ENCODE results near the gene FOXL2. TPM values are rescaled to one million over a fixed set of nuclear protein-coding genes. Genes with fewer than 3 reads are reported as not detected.

Gene FOXL2
- polyA plus RNA-seq, 1 experiment, result 0.07 TPM

DNA sequence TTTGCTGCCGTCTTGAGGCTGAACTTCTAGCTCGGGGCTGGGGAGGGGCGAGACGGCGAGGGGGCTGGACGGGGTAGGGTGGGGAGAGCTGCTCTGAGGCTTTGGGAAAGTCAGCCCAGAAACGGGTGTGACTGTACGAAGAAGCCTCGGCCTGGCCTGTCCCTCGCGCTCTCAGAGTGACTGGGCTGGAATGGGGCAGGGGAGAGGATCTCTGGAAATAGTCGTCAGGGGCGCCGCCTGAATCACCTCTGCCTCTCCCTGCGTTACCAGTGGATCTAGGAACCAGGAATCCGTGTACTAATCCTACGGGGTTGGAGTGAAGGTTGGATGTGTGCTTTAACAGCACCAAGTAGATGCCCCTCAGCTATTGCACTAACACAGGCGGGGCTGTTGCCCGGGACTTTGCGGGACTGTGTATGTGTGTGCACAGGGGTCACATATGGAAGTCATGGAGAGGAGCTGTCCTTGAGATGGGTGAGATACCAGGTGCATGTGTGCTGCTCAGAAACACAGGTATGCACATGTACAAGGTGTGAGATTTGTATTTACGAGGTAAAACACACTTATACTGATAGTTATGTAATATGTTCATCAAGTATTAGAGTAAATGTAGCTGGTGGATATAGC lies 671 bp upstream of the FOXL2 start:
- Histone ChIP-seq H3K9me3 (ENCODE audit: control insufficient read depth, insufficient read depth, low read length) (peaks cover 14% of the 10 kb centered on the region; the same call in 1 of the 2 replicates), H3K27me3 (ENCODE audit: control insufficient read depth, insufficient read depth, low read length) (peaks cover 91% of the 10 kb centered on the region), H3K4me3 (ENCODE audit: low read depth, low read length) (peak overlapping the region; percentile 47; the same call in 1 of the 2 replicates), H3K27ac (ENCODE audit: low read depth, low read length) (no peak overlapping the region)
- POLR2A ChIA-PET, result interaction anchor here (0.6 to 0.9 kb wide), 2 partner anchors 24 to 348 kb away, joined by 3 to 6 read pairs; no protein-coding TSS in a partner anchor
- DNase-seq (ENCODE audit: low read depth, low spot score), result no peak
- TF ChIP-seq, protein P1, sequence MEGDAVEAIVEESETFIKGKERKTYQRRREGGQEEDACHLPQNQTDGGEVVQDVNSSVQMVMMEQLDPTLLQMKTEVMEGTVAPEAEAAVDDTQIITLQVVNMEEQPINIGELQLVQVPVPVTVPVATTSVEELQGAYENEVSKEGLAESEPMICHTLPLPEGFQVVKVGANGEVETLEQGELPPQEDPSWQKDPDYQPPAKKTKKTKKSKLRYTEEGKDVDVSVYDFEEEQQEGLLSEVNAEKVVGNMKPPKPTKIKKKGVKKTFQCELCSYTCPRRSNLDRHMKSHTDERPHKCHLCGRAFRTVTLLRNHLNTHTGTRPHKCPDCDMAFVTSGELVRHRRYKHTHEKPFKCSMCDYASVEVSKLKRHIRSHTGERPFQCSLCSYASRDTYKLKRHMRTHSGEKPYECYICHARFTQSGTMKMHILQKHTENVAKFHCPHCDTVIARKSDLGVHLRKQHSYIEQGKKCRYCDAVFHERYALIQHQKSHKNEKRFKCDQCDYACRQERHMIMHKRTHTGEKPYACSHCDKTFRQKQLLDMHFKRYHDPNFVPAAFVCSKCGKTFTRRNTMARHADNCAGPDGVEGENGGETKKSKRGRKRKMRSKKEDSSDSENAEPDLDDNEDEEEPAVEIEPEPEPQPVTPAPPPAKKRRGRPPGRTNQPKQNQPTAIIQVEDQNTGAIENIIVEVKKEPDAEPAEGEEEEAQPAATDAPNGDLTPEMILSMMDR (IDR thresholded peaks at IDR 0.05; ENCODE audit: low read depth, low read length), result no peak
- CTCF ChIA-PET, result interaction anchor here (0.6 to 4.5 kb wide), 6 partner anchors 12 to 477 kb away, joined by 3 to 25 read pairs (median 4); no protein-coding TSS in a partner anchor

DNA sequence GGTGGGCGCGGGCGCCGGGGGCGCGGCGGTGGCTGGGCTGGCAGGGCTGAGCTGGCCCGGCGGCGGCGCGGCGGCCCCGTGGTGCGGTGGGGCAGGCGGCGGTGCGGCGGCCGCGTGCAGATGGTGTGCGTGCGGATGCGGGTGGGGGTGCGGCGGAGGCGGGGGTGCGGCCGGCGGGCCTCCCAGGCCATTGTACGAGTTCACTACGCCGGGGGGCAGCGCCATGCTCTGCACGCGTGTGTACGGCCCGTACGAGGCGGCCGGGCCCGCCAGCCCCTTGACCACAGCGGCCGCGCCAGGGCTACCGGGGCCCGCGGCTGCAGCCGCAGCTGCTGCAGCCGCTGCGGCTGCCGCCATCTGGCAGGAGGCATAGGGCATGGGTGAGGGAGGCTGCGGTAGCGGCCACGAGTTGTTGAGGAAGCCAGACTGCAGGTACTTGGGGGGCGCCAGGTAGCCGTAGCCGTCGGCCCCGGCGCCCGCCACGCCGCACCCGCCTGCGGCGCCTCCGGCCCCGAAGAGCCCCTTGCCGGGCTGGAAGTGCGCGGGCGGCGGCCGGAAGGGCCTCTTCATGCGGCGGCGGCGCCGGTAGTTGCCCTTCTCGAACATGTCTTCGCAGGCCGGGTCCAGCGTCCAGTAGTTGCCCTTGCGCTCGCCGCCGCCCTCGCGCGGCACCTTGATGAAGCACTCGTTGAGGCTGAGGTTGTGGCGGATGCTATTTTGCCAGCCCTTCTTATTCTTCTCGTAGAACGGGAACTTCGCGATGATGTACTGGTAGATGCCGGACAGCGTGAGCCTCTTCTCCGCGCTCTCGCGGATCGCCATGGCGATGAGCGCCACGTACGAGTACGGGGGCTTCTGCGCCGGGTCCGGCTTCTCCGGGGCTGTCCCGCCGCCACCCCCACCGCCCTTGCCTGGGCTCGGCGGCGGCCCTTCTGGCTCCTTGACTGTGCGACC lies 951 bp downstream of the FOXL2 start:
- POLR2A ChIA-PET, result no interaction called here
- TF ChIP-seq, protein P1 (IDR thresholded peaks at IDR 0.05; ENCODE audit: low read depth, low read length), result 0 out of 2 replicates have a peak, but pooled peaks have one; percentile 15
- DNase-seq (ENCODE audit: low read depth, low spot score), result no peak
- Histone ChIP-seq H3K4me3 (ENCODE audit: low read depth, low read length) (peak overlapping the region; percentile 47; the same call in 1 of the 2 replicates), H3K27ac (ENCODE audit: low read depth, low read length) (no peak overlapping the region), H3K27me3 (ENCODE audit: control insufficient read depth, insufficient read depth, low read length) (peaks cover 94% of the 10 kb centered on the region), H3K9me3 (ENCODE audit: control insufficient read depth, insufficient read depth, low read length) (peaks cover 14% of the 10 kb centered on the region; the same call in 1 of the 2 replicates)
- CTCF ChIA-PET, result interaction anchor here (0.6 to 4.5 kb wide), 5 partner anchors 10 to 986 kb away, joined by 3 to 25 read pairs (median 4); partner anchors contain the start of gene MRPS22

DNA sequence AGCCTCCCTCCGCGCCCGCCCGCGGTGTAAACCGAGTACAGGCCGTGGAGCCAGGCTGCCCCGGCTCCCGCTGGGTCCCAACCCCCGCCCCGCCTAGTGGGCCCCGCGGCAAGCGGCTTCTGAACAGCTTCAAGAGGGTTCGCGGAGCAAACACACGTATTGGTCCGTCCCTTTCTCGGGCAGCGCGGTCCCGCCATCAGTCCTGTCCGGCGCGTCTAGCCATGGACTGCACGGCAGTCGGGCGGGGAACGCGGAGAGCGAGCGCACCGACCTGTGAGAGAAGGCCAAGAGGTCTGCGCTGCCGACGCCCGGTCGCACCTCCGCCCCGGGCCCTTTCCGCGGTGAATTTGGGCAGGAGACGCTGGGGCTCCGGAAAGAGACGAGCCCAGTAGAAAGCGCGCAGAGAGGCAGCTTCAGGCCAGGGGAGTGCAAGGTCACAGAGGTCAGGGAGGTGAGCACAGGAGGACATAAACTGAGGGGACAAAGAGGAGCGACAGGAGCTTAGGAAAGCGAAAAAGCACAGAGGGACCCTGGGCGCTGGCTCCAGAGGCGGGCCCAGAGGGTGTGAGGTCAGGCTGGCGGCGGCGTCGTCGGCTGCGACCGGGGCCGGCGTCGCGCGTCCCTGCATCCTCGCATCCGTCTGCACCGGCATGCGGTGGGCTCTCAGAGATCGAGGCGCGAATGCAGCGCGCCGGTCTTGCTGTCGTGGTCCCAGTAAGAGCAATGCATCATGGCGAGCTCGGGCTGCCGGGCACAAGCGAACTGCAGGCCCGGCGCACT lies 1.8 kb downstream of the FOXL2 start:
- H3K4me3 ChIP-seq (ENCODE audit: low read depth, low read length), result no peak overlapping the region
- peaks cover 93% of the 10 kb centered on the region for H3K27me3 ChIP-seq (ENCODE audit: control insufficient read depth, insufficient read depth, low read length)
- CTCF ChIA-PET, result interaction anchor here (1.4 to 4.5 kb wide), 3 partner anchors 9 to 29 kb away, joined by 4 to 25 read pairs (median 9); no protein-coding TSS in a partner anchor
- TF ChIP-seq, protein P1 (IDR thresholded peaks at IDR 0.05; ENCODE audit: low read depth, low read length), result no peak
- DNase-seq (ENCODE audit: low read depth, low spot score), result no peak
- H3K9me3 ChIP-seq (ENCODE audit: control insufficient read depth, insufficient read depth, low read length), result peaks cover 14% of the 10 kb centered on the region; the same call in 1 of the 2 replicates
- POLR2A ChIA-PET, result no interaction called here
- no peak overlapping the region for H3K27ac ChIP-seq (ENCODE audit: low read depth, low read length)

GRCh38 chr3:138944654-138944928 lies 2.3 kb downstream of the FOXL2 start:
- Histone ChIP-seq H3K27me3 (ENCODE audit: control insufficient read depth, insufficient read depth, low read length) (peaks cover 93% of the 10 kb centered on the region), H3K27ac (ENCODE audit: low read depth, low read length) (no peak overlapping the region), H3K9me3 (ENCODE audit: control insufficient read depth, insufficient read depth, low read length) (peaks cover 14% of the 10 kb centered on the region; the same call in 1 of the 2 replicates), H3K4me3 (ENCODE audit: low read depth, low read length) (no peak overlapping the region)
- TF ChIP-seq, protein P1 (IDR thresholded peaks at IDR 0.05; ENCODE audit: low read depth, low read length), result no peak
- CTCF ChIA-PET, result interaction anchor here (0.6 to 1.9 kb wide), 3 partner anchors 8 to 29 kb away, joined by 3 to 9 read pairs (median 4); no protein-coding TSS in a partner anchor
- no peak for DNase-seq (ENCODE audit: low read depth, low spot score)
- POLR2A ChIA-PET, result no interaction called here
